Measurements from ENCODE around the gene IL17RD. TPM values are rescaled to one million over a fixed set of nuclear protein-coding genes. Genes with fewer than 3 reads are reported as not detected.

The IL17RD gene
- total and polyA plus RNA-seq, 2 experiments from 2014 or later, result 0.34 to 1.2 TPM

DNA sequence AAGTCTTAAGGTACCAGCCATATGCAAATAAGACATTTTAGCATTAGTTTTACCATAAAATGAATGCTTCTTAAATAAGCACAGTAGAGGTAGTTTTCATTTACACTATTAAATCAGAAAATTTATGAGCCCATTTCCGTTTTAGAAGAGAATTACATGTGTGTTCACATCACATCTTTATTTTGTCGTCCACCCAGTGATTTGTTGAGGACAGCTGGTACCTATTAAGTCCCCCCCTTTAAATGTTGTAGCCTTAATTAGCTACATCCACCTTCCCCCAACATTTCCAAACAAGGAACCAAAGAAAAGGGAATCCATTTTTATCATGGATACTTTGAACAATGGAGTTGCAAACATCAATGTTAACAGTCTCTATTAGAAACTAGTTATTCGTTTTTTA, 6.8 kb downstream of the IL17RD start:
- TF ChIP-seq EZH2phosphoT487 (IDR thresholded peaks at IDR 0.05; ENCODE audit: insufficient read depth, low read depth) (no peak), EZH2 (IDR thresholded peaks at IDR 0.05; ENCODE audit: insufficient read depth, poor library complexity, severe bottlenecking) (no peak)
- Histone ChIP-seq H3K9me2 (ENCODE audit: insufficient read depth) (no peaks in the 10 kb centered on the region), H3K4me2 (ENCODE audit: unreplicated experiment) (no peak overlapping the region), H3K4me3 (no peak overlapping the region), H3F3A (ENCODE audit: insufficient read depth) (no peaks in the 10 kb centered on the region), H3K9ac (no peak overlapping the region), H2AFZ (no peak overlapping the region), H3K79me2 (ENCODE audit: insufficient read depth) (no peaks in the 10 kb centered on the region), H3K4me1 (ENCODE audit: insufficient read depth) (no peaks in the 10 kb centered on the region), H3K27me3 (replicated peaks; ENCODE audit: insufficient read depth) (0 out of 2 replicates have a peak, but pooled peaks cover 4% of the 10 kb centered on the region), H3K36me3 (ENCODE audit: low read depth) (no peaks in the 10 kb centered on the region), H4K20me1 (ENCODE audit: insufficient read depth) (no peaks in the 10 kb centered on the region), H3K27ac (no peak overlapping the region), H3K9me3 (ENCODE audit: low read depth) (no peaks in the 10 kb centered on the region)
- WGBS, 2 experiments (ENCODE audit: low coverage in 1 of 2, low lambda C conversion rate in 2 of 2, missing lambda C conversion rate in 2 of 2), result 59% methylated on average over 3 of the region's 3 CpGs
- DNase-seq, result no peak
- in situ Hi-C loops (cut with MboI), result no loop called here

DNA sequence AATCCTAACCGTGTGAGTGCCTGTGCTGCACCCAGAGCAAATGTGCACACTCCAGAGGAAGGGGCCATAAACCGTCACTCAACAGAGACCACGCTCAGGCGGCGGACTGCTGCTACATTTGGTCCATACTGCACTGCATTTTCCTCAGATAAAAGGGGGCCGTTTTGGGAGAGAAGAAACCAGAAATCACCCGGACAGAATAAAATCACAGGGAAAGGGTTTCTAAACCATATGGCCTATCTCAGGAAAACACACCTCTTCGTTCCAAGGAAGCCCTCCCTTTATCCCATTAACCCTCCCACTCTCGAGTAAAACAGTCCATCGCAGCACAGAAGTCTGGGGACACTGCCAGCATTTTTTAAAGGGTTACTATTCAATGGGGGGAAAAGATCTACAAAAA, 7.6 kb downstream of the IL17RD start:
- in situ Hi-C loops (cut with MboI), result no loop called here
- WGBS, 2 experiments (ENCODE audit: low coverage in 1 of 2, low lambda C conversion rate in 2 of 2, missing lambda C conversion rate in 2 of 2), result 93% methylated on average over 10 of the region's 10 CpGs
- H3K4me1 ChIP-seq (ENCODE audit: insufficient read depth), result no peaks in the 10 kb centered on the region

DNA sequence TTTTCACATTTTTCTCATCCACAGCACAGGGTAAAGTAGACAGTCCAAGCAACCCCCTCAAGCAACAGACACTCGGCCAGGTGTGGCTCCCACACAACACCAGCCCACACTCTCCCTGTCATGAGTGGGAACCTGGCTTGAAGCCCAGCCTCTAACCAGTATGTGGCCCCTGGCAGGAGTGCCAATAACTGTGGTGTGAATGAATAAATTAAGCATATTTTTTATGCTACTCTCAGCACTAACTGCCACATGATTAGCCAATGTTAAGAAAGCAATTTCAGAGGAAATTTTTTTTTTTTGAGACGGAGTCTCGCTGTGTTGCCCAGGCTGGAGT, 9.9 kb downstream of the IL17RD start:
- Histone ChIP-seq H3K4me3 (no peak overlapping the region), H3K36me3 (ENCODE audit: low read depth) (no peaks in the 10 kb centered on the region), H3K9me3 (ENCODE audit: low read depth) (no peaks in the 10 kb centered on the region), H3K79me2 (ENCODE audit: insufficient read depth) (no peaks in the 10 kb centered on the region), H3K9ac (no peak overlapping the region), H3K4me2 (ENCODE audit: unreplicated experiment) (no peak overlapping the region), H3K9me2 (ENCODE audit: insufficient read depth) (no peaks in the 10 kb centered on the region), H3K27ac (no peak overlapping the region), H4K20me1 (ENCODE audit: insufficient read depth) (no peaks in the 10 kb centered on the region), H3F3A (ENCODE audit: insufficient read depth) (no peaks in the 10 kb centered on the region), H3K27me3 (replicated peaks; ENCODE audit: insufficient read depth) (0 out of 2 replicates have a peak, but pooled peaks cover 4% of the 10 kb centered on the region), H3K4me1 (ENCODE audit: insufficient read depth) (peaks cover 4% of the 10 kb centered on the region; the same call in 1 of the 2 replicates), H2AFZ (no peak overlapping the region)
- DNase-seq, result no peak
- 82 to 86% methylated on average over 3 of the region's 3 CpGs for WGBS, 2 experiments (ENCODE audit: low coverage in 1 of 2, low lambda C conversion rate in 2 of 2, missing lambda C conversion rate in 2 of 2)
- in situ Hi-C loops (cut with MboI), result no loop called here
- TF ChIP-seq EZH2phosphoT487 (IDR thresholded peaks at IDR 0.05; ENCODE audit: insufficient read depth, low read depth) (no peak), EZH2 (IDR thresholded peaks at IDR 0.05; ENCODE audit: insufficient read depth, poor library complexity, severe bottlenecking) (no peak)

More for the DNA sequence above, 7.6 kb downstream of the IL17RD start:
- no peak for DNase-seq
- Histone ChIP-seq H3K9me2 (ENCODE audit: insufficient read depth) (no peaks in the 10 kb centered on the region), H3K4me2 (ENCODE audit: unreplicated experiment) (no peak overlapping the region), H3K4me3 (no peak overlapping the region), H3K79me2 (ENCODE audit: insufficient read depth) (no peaks in the 10 kb centered on the region), H3K36me3 (ENCODE audit: low read depth) (no peaks in the 10 kb centered on the region), H3K9me3 (ENCODE audit: low read depth) (no peaks in the 10 kb centered on the region), H3K27me3 (replicated peaks; ENCODE audit: insufficient read depth) (0 out of 2 replicates have a peak, but pooled peaks cover 4% of the 10 kb centered on the region), H3K27ac (no peak overlapping the region), H3K9ac (no peak overlapping the region), H3F3A (ENCODE audit: insufficient read depth) (no peaks in the 10 kb centered on the region), H2AFZ (no peak overlapping the region), H4K20me1 (ENCODE audit: insufficient read depth) (no peaks in the 10 kb centered on the region)
- TF ChIP-seq EZH2 (IDR thresholded peaks at IDR 0.05; ENCODE audit: insufficient read depth, poor library complexity, severe bottlenecking) (no peak), EZH2phosphoT487 (IDR thresholded peaks at IDR 0.05; ENCODE audit: insufficient read depth, low read depth) (no peak)

DNA sequence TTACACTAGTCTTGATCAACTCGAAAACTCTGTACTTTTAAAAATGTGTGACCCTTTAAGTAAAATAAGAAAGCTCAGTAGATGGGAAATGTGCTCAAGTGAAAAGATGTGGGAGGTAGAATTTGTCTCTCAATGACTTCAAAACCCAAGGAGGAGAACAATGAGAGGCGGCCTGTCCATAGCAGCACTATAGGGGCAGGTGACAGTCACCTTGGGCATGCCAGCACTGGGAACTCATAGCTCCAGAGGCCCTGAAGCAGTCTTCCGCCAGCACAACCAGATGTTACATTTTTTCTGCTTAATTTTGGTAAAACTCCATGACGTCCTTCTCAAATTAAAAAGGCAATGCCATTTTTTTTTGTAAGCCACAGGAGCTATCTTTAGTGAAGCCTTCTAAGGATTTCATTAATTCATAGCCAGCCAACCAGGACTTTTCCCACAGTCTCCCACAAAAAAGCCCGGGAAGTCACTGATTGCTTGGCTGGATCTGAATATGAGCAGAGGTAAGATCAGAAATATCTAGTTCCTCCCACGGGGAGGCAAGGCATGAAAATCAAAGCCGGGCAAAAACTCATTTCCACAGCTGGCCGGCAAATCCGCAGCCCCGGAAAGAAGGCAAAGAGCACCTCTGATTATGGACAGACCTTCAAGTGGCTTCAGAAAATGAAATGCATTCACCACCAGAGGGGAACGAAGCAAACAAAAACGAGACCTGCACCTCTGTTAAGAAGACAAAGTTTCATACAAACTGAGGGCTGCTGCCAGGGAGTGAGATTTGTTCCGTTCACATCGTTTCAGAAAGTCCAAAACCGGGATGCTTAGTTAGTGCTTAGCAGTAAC, 10.5 kb downstream of the IL17RD start:
- H3K9me3 ChIP-seq (ENCODE audit: low read depth), result no peaks in the 10 kb centered on the region
- TF ChIP-seq EZH2phosphoT487 (IDR thresholded peaks at IDR 0.05; ENCODE audit: insufficient read depth, low read depth) (no peak), EZH2 (IDR thresholded peaks at IDR 0.05; ENCODE audit: insufficient read depth, poor library complexity, severe bottlenecking) (no peak)
- H3K79me2 ChIP-seq (ENCODE audit: insufficient read depth), result no peaks in the 10 kb centered on the region
- DNase-seq, result no peak
- no peak overlapping the region for H2AFZ ChIP-seq
- peaks cover 4% of the 10 kb centered on the region; the same call in 1 of the 2 replicates for H3K4me1 ChIP-seq (ENCODE audit: insufficient read depth)
- no peaks in the 10 kb centered on the region for H3K36me3 ChIP-seq (ENCODE audit: low read depth)
- 36 to 41% methylated on average over 15 of the region's 15 CpGs for WGBS, 2 experiments (ENCODE audit: low coverage in 1 of 2, low lambda C conversion rate in 2 of 2, missing lambda C conversion rate in 2 of 2)
- no peak overlapping the region for H3K9ac ChIP-seq
- no peak overlapping the region for H3K27ac ChIP-seq
- no peaks in the 10 kb centered on the region for H3K9me2 ChIP-seq (ENCODE audit: insufficient read depth)
- H4K20me1 ChIP-seq (ENCODE audit: insufficient read depth), result no peaks in the 10 kb centered on the region
- H3K27me3 ChIP-seq (replicated peaks; ENCODE audit: insufficient read depth), result 0 out of 2 replicates have a peak, but pooled peaks cover 4% of the 10 kb centered on the region
- in situ Hi-C loops (cut with MboI), result no loop called here
- H3F3A ChIP-seq (ENCODE audit: insufficient read depth), result no peaks in the 10 kb centered on the region
- H3K4me3 ChIP-seq, result no peak overlapping the region
- no peak overlapping the region for H3K4me2 ChIP-seq (ENCODE audit: unreplicated experiment)

Measured in GM23248 (cell line).